Activated CD4-positive, CD25-positive, alpha-beta regulatory T cell treated with anti-CD3 and anti-CD28 coated beads, Interleukin-2, amount 50 U/mL, for 72 hours (primary cell): ENCODE results near the gene PAX3.

ENCODE experiments used
- DNase-seq: peaks from one replicate; pipeline ENCODE4 v3.0.0; 2021

Gene PAX3

DNA sequence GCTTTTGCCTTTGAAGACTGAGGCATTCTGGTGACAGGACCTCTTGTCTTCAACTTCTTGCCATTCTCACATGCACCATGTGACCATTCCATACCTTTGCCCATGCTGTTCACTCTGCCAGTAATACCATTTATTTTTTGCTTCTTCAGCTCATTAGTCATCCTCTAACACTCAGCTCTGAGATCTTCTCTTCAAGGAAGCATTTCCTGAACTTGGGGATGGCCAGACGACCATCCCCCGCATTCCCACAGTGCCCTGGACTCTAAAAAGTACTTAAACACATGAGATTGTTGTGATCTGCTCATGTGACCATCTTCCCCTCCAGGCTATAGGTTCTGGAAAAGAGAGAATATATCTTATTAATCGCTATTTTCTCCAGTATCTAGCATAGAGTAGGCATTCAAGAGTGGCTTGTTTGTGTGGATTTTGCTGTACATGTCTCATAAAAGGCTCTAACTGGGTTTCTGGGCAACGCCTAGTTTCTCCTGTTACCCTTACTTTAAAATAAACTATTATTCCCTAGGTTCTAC, 33.9 kb downstream of the PAX3 start:
- no peak for DNase-seq

DNA sequence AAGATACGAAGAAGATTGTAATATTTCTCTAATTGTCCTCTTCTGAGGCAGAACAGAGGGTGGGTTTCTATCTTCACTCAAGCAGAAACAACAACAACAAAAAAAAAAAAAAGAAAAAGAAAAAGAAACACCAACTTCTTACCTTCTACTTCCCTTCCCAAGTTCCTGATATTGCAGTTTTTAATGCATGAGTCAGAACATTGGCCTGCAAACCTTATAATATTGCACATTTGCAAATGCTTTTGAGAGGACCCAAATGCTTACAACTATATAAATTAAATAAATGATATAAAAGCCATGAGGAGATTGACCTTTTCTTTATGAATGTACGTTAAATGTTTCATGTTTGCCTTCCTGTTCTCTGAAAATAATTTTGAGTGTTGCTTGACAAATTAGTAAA, 37.3 kb downstream of the PAX3 start:
- no peak for DNase-seq

DNA sequence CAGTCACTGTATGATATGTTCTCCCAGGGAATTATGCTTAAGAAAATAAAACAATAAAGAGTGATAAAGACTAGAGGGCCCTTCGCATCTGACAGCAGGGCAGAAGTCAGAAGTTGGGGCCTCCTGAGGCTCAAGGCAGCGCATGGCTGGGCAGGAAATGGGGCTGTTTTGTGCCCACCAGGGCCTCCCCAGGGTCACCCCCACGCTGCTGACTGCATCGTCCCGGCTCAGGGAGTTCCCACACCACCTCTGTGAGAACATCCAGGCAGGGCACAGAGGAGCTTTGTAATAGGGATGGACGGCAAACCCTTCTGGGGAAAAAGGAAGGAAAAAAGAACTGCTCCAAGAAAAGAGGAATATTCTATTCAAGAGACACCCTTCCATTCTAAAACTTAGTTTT, 41.2 kb downstream of the PAX3 start:
- DNase-seq = no peak

DNA sequence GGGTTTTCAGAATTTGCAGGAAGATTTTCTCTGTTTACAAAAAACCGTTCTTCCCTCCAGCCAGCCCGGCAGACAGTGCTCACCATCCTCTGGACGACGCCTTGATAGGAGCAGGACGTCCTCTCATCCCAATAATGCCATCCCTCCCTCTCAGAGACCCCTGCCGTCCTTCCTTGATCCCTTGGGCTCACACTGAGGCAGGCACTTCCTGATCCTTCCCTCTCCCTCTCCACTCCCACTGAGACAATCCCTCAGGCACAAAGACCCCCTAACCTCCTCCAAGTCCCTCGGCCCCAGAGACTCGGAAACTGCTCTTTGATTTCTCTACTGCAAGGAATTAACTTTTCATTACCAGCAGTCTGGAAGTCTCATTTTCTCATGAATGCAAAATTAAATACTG, 42.5 kb downstream of the PAX3 start:
- no peak for DNase-seq

DNA sequence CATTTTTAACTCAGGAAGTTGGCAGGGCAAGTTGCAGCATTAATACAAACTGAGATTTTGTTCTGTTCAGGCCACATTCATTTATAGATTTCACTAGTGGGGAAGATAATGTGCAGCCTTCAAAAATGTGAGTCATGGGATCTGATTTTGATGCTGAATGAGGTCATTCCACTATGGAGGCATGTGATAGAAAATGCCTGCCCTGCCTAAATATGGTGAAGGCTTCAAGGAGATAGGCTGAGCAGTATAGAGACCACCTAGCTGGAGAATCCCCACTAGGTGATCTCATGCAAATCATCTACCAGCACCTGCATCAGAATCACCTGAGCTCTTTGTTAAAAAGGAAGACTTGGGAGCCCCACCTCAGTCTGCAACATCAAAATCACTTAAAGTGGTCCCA, 43.7 kb downstream of the PAX3 start:
- no peak for DNase-seq

GRCh38 chr2:222250313-222250712, 48.5 kb downstream of the PAX3 start:
- no peak for DNase-seq

GRCh38 chr2:222249444-222249843, 49.4 kb downstream of the PAX3 start:
- no peak for DNase-seq

DNA sequence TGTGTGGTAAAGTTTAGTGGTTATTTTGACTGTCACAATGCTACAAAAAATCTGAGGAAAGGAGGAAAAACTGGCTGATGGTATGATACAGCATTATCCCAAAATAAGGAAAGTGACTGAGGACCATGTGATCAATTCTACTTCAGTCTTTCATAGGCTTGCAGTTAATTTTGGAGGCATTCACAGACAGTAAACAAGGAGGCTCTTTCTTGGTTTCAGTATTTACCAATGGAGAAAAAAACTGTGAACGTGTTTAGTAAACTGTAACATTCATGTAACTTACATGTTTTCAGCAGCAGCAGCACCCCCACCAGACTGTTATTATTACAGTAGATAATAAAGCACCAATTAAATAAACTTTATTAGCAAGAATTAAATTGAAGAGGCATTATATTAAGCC, 50.0 kb downstream of the PAX3 start:
- DNase-seq = no peak

GRCh38 chr2:222248256-222248655, 50.5 kb downstream of the PAX3 start:
- no peak for DNase-seq

GRCh38 chr2:222242532-222242931, 56.3 kb downstream of the PAX3 start:
- no peak for DNase-seq

DNA sequence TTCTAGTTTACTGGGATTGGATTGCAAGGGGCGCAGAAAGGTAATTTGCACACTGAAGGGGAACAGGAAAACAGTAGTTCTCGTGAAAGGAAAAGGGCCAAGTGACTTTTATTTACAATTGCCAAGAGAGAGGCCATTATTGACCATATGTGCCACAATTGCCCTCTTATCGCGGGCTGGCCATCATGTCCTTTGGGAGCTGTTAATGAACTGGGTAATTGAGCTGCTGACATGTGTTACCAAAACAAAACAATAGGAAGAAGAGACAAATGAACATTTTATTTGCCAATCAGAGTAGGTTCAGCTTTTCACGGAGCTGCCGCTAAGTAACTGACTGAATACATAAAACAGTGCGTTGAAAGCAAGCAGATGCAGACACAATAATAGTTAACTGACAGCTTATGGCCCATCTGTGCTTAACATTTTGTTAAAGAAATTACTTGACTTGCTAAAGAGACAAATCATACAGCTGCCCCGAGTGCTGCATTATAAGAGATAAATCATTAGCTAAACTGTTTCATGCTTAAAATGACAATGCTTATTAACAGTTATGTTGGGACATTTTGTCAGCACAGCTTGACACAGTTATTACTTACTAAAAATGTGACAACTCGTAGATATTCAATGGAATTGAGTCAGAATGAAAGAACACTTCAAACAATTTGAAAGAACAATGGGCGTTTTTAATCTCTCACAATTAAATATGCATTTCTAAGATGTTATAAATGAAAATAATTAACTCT, 57.5 kb downstream of the PAX3 start:
- DNase-seq = no peak

- no peak for DNase-seq
These were observed 58.1 kb downstream of the PAX3 start for GRCh38 chr2:222240676-222241049.

DNA sequence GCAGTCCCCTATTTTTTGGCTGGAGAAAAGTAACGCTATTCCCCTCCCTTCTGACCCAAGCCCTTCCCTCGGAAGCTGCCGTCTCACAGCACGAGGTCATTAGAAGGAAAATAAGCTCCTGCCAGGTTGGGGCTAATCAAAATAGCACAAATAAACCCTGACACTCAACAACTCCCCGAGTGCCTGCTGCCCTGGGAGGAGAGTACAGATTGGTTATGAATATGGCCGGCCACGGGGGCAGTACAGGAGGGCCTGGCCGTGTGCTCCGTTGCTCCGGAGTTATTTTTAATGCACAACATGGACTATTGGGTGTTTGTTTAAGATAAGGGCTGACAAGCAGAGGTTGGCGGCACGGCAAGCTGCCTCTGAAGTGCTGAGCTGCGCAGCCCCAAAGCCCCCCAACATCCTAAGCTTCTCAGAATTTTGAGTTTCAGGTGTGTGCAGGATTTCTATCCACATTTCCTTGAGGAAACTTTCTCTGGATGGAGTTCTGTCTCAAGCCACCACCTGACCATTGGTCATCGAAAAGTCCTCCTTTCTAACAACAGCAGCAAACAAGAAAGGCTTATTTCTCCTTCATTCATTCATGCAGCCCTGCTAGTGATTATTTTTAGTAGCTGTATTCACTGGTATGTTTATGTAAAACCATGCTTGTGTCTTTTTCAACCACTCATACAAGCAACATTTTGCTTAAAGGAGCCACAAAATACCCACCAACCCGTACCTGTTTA, 58.7 kb downstream of the PAX3 start:
- DNase-seq = no peak

GRCh38 chr2:222239091-222239490, 59.7 kb downstream of the PAX3 start:
- DNase-seq = no peak

GRCh38 chr2:222238072-222238471, 60.7 kb downstream of the PAX3 start:
- no peak for DNase-seq

- DNase-seq = no peak
These were observed 66.0 kb downstream of the PAX3 start for GRCh38 chr2:222232839-222233238.

GRCh38 chr2:222232372-222232771, 66.4 kb downstream of the PAX3 start:
- DNase-seq = no peak

DNA sequence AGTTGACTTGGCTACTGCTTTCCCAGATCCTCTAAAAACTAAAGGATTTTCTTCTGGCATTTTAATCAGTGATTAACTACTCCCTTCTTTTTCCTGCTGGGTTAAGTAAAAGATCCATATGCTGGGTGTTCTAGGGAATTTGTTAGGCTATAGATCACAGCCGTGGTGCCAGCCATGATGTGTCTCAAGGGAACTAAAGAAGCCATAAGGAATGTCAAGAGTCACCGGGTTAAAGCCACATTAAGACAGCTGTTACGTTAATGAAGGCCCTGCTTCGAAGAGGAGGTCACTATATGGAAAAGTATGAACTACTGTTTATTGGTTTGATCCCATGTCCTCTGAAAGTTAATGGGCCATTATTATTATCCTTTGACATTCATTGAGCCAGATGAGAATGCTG, 70.7 kb downstream of the PAX3 start:
- DNase-seq = no peak

- DNase-seq = no peak
These were observed 80.0 kb downstream of the PAX3 start for GRCh38 chr2:222218786-222219185.

- no peak for DNase-seq
These were observed 81.1 kb downstream of the PAX3 start for GRCh38 chr2:222217712-222218111.

DNA sequence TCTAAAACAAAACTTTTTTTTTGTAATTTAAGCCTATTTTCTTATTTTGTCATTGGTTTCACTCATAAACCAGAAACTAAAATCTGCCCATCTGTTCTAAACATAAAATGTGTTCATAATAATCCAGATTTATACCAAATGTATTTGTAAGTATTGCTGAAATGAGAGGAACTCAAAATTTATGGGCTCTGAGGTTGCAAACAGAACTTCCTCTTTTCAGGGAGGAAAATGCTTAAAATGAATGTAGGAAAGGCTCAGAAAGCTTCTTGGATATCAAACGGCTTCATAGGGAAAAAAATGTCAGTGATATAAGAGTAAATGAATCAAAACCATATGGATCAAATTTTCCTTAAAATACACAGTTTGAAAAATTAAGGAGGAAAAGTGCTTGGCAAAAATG, 83.9 kb downstream of the PAX3 start:
- no peak for DNase-seq

- DNase-seq = no peak
These were observed 85.7 kb downstream of the PAX3 start for GRCh38 chr2:222213049-222213448.

- no peak for DNase-seq
These were observed 86.2 kb downstream of the PAX3 start for GRCh38 chr2:222212571-222212970.

GRCh38 chr2:222208010-222208690, 90.6 kb downstream of the PAX3 start:
- DNase-seq = no peak
